ENCODE results near the gene RFX5. TPM values are rescaled to one million over a fixed set of nuclear protein-coding genes. Genes with fewer than 3 reads are reported as not detected.
"Not testable (repeated sequence)": the region's sequence is repeated elsewhere in the genome, so short reads cannot be mapped to it uniquely, and the experiment has no call there.

The RFX5 gene
- polyA plus RNA-seq, 3 donors = 39.4 to 47.0 (median 45.2) TPM

DNA sequence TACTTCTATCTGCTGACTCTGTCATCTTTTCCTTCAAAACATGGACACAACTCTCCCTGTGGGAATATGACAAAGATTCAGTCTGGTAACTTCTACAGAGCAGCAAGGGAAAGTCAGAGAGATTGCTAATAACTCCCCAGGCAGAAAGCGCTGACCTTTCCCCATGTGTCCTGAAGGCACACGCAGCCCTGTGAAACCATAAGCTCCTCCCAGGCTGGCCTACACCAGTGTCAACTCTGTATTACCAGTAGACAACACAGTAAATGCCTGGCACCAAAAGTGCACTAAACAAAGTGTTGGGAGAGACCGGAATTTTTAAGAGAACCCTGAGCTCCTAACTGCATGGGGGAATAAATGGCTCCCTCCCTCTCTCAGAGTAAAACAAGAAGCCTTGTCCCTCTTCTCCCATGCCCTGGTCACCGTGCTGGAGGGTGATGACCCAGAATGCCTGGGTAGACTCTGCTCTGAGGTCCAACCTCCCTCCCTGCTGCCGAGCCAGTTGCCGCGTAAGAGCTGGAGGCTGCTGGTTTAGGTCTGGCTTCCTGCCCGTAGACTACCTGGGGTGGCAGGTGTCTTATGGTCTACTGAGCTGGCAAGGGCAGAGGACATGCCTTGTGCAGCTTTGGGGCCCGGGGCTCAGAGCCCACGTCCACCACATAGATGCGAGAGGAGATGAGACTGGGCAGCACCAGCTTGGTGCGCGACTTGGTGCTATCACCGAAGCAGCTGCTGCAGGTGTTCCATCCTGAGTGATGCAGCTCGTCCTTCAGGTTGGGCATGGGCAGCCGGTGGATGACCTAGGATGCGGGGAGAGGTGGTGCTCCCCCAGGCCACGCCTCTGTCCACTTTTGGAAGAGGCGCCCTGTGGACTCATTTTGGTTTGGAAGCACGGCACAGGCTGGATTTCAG is 21.6 kb upstream of the RFX5 start:
- no peak for DNase-seq (ENCODE audit: extremely low read depth in 1 of 11, low read depth in 9 of 11, low spot score in 4 of 11)

DNA sequence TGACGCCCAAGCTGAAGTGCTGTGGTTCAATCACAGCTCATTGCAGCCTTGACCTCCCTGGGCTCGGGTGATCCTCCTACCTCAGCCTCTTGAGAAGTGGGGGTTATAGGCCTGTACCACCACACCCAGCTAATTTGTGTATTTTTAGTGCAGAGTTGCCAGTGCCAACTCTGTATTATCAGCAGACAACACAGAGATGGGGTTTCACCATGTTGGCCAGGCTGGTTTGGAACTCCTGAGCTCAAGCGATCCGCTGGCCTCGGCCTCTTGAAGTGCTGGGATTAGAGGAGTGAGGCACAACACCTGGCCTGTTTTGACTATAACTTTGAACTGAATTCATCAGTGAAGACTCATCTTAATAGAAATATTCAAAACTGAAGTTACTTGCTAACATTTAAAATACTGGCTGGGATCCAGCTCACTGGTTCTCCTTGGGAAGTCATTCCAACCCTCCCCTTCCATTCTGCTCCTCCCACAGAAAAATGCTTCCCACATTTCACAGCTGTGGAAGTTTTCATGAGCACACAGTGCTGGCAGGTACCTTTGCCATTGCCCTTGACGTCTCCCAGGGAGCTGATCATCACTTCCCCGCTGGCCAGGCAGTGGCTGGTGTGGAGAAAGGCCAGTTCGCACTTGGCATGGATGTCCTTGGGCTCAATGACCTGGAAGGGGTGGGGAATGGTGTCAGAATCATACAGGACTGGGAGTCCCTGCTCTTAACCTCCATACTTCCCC is 20.8 kb upstream of the RFX5 start:
- no peak for DNase-seq (ENCODE audit: extremely low read depth in 1 of 11, low read depth in 9 of 11, low spot score in 4 of 11)

DNA sequence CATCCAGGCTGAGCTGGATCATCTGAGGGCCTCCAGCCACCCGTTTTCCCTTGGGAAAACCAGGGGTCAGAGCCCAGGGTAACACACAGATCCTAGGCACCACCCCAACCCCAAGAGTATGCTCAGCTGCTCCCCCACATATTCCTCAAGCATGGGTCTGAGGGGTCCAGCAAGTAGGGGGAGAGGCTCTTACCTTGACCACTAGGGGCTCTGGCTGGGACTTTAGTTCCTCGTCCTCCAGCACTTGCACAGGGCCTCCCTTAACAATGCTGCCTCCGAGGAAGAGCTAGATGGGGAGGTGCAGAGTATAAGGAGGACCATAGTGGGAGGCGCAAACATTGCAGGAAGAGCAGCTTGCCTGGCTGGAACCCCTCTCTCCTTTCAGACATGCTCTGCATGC is 17.9 kb upstream of the RFX5 start:
- no peak for DNase-seq (ENCODE audit: extremely low read depth in 1 of 11, low read depth in 9 of 11, low spot score in 4 of 11)

DNA sequence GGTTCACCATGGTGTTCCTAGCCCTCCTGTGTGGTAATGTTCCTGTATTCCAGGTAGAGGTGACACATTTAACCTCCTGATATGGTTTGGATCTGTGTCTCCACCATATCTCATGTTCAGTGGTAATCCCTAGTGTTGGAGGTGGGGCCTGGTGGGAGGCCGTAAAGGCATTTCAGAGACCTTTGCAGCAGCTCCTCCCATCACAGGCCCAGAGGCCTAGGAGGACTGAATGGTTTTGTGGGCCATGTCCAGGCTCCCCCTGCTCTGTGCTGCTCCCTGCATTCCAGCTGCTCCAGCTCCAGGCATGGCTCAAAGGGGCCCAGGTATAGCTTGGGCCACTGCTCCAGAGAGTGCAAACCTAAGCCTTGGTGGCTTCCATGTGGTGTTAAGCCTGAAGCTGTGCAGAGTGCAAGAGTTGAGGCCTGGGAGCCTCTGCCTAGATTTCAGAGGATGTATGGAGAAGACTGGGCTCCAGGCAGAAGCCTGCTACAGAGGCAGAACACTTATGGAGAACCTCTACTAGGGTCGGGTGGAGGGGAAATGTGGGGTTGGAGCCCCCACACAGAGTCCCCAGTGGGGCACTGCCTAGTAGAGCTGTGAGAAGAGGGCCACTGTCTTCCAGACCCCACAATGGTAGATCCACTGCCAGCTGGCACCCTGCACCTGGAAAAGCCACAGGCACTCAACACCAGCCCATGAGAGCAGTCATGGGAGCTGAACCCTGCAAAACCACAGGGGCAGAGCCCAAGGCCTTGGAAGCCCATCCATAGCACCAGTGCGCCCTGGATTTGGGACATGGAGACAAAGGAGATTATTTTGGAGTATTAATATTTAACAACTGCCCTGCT is 15.5 kb upstream of the RFX5 start:
- DNase-seq (ENCODE audit: extremely low read depth in 1 of 11, low read depth in 9 of 11, low spot score in 4 of 11) = no peak

DNA sequence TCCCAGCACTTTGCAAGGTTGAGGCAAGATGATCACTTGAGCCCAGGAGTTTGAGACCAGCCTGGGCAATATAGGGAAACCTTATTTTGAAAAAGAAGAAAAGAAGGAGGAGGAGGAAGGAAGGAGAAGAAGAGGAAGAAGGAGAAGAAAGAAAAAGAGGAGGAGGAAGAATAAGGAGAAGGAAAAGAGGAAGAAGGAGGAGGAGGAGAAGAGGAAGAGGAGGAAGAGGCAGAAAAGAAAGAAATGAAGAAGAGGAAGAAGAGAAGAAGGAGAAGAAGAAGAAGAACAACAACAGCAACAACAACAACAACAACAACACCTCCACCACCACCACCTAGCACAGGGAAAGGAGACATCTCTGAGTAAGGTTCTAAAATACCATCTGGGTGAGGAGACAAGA is 14.8 kb upstream of the RFX5 start:
- DNase-seq (ENCODE audit: extremely low read depth in 1 of 11, low read depth in 9 of 11, low spot score in 4 of 11) = no peak

DNA sequence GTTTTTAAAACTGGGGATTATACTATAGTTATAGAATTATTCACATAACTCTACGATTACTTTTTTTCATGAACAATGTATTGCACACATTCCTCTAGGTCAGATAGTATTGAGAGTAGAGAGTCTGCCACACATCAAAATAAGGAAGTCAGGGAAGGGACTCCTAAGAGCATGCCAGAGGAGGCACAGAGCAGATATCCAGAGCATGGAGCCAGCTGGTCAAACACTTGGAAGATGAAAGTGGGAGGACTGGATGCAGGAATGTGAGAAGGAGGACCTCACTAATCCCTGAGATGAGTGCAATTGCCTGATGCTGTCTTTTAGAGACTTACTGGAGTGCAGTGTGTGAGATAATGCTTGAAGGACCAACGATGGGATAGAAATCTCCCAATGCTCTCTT is 9.6 kb upstream of the RFX5 start:
- DNase-seq (ENCODE audit: extremely low read depth in 1 of 11, low read depth in 9 of 11, low spot score in 4 of 11) = no peak

DNA sequence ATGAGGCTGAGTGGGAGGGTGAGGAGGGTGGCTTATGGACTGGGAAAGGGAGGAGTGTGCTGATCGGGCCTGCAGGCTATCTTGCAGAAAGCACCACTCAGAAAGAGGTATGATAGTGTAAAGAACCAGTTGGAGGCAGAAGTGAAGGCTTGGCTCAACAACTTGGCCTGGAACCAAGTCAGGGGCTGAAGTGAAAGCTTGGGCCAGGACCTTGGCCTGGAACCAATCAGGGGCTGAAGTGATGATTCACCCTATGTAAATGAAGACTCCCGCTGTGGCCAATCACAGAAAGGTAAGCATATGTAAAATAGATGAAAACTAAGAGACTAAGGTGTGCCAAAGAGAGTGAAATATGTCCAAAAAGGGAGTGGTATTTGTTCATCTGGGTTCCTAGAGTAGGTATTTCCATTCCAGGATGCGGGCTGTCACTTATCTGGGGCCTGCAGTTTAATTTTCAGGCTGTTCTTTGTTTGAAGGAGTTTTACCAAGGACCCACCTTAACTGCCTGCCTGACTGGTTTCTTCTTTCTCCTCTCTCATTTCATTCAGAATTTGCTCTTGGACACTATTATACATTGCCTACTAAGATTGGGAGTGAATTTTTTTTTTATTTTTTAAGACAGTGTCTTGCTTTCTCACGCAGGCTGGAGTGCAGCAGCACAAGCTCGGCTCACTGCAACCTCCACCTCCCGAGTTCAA is 5.1 kb upstream of the RFX5 start:
- no peak for DNase-seq (ENCODE audit: extremely low read depth in 1 of 11, low read depth in 9 of 11, low spot score in 4 of 11)

DNA sequence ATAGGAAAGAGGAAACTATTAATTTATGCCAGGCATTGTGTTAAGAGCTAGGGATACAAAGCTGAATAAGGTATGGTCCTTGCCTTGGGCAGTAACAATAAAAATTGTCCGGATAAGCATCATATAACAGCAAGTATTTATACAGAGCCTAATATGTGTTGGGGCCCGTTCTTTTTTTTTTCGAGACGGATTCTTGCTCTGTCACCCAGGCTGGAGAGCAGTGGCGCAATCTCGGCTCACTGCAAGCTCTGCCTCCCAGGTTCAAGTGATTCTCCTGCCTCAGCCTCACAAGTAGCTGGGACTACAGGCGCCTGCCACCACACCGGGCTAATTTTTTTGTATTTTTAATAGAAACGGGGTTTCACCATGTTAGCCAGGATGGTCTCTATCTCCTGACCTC is 3.3 kb upstream of the RFX5 start:
- DNase-seq (ENCODE audit: extremely low read depth in 1 of 11, low read depth in 9 of 11, low spot score in 4 of 11) = not testable (repeated sequence)

DNA sequence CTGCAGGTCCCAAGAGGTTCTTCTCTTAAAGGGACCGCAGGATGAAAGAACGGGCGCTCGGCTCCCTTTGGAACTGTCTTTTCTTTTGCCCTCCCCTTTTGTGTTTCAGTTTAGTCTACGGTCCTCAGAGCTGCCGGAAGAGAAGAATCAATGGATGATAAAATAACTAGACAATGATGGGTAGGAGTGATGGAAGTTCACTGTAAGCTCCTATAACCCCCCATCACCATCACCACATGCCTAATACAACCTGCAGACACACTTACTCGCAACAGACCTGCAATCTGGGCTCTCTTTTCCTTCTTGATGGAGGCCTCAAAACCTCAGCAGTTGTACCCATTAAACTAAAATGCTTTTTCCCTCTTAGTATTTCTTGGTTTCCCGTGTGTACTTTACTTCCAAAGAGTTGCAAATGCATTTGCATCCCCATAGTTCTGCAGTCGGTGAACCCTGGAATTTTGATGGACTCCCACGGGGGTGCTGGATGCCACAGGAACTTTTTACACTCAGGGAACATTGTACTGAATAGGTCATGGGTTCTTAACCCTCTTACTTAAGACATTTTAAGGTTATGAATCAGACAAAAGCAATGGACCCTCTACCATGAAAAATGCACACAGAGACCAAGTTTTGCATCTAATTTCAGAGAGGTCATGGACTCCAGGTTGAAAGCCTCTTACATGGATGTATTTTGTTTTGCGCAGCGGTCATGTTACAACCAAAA is 633 bp upstream of the RFX5 start:
- no peak for DNase-seq (ENCODE audit: extremely low read depth in 1 of 11, low read depth in 9 of 11, low spot score in 4 of 11)

DNA sequence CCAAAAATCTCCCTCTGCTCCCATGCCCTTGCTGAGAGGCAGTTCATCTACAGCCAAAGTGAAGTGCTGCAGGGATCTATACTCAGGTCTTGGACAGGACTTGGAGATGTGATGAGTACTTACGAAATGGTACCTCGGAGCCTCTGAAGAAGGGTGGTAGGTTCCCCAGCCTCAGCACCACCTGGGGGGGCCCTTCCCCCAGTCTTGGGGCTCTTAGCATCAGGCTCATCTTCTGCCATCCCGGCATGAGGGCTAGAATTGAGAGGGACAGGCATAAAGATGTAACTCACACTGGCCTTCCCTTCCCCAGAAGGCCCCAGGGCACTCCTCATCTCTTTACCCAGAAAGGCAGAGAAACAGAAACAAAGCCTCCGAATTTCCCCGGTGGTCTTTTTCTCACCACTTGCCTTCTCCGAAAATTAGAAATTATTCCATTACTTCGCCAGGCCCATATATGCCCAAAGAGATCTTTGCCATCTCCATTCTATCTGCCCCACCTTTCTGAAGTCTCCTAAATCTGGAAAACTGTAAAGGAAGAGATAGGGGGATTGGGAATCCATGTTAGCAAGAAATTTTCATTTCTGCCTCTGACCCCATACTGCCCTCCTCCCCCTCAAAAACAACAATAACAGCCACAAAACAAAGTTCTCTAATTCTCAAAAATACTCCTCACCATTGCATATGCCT is 827 bp downstream of the RFX5 start:
- DNase-seq (ENCODE audit: extremely low read depth in 1 of 11, low read depth in 9 of 11, low spot score in 4 of 11) = no peak

DNA sequence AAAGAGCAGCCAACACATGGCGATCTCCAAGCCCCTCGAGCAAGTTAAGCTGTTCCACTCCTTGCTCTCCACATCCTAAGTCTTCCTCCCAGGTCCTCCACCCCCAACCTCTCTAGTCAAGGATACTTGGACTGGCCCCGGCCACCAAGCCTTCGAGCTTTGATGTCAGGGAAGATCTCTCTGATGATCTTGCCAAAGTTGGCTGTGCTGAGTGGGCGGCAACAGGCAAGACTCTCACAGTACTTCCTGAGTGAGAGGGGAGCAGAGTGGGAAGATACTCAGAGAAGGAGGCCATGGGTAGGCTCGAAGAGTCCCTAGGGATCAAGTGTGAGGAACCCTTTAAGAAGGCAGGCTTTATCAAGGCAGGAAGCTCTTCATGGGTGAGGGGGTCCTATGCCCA is 2.8 kb downstream of the RFX5 start:
- no peak for DNase-seq (ENCODE audit: extremely low read depth in 1 of 11, low read depth in 9 of 11, low spot score in 4 of 11)

DNA sequence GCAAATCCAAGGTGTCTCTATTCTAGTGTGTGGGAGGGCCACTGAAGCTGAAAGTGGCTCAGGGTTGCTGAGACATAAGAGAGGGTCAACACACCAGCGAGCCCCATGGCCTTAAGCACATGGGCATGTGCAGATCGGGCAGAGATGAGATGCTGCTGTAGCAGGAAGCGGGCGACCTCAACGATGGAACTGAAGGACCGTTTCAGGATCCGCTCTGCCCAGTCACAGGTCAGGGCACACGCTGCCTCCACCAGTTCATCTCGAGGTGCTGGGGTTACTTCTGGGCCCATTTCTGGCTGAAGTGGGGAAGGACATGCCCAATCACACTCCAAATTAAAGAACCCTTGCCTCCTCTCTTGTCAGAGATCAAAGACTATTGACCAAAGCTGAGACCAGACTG is 3.5 kb downstream of the RFX5 start:
- no peak for DNase-seq (ENCODE audit: extremely low read depth in 1 of 11, low read depth in 9 of 11, low spot score in 4 of 11)

DNA sequence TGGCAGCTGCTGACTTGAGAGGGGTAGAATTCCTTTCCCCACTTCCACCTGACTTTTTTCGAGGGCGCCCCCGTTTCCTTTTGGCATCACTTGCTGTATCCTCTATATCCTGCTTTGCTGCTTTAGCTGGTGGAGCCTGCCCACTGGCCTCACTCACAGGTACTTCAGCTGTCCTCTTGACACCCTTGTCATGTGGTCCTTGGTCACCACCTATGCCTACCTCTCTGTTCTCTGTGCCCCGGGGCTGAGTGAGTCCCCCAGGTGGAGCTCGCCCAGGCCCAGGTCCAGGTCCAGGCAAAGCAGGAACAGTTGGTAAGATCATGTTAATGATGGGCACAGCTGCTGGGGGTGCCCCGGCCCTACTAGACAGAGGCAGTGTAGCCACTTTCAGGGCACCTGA is 4.5 kb downstream of the RFX5 start:
- DNase-seq (ENCODE audit: extremely low read depth in 1 of 11, low read depth in 9 of 11, low spot score in 4 of 11) = no peak

DNA sequence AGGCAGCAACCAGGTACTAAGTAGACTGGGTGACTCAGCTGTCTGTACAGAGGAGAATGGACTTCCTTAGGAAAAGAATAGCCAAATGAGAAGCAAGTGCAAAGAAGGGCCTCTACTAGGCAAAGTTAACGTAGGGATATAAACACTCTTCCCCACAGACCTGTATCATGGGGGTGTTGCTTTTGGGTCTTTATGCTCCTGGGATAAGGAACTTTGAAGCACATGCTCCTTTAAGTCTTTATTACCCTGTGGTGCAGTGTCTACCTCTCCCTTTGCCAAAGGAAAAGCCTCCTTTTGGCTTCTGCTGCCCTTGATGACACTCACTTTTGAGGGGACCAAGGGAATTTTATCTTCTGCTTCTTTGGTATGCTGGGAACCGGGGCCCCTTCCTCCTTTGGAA is 5.0 kb downstream of the RFX5 start:
- no peak for DNase-seq (ENCODE audit: extremely low read depth in 1 of 11, low read depth in 9 of 11, low spot score in 4 of 11)

DNA sequence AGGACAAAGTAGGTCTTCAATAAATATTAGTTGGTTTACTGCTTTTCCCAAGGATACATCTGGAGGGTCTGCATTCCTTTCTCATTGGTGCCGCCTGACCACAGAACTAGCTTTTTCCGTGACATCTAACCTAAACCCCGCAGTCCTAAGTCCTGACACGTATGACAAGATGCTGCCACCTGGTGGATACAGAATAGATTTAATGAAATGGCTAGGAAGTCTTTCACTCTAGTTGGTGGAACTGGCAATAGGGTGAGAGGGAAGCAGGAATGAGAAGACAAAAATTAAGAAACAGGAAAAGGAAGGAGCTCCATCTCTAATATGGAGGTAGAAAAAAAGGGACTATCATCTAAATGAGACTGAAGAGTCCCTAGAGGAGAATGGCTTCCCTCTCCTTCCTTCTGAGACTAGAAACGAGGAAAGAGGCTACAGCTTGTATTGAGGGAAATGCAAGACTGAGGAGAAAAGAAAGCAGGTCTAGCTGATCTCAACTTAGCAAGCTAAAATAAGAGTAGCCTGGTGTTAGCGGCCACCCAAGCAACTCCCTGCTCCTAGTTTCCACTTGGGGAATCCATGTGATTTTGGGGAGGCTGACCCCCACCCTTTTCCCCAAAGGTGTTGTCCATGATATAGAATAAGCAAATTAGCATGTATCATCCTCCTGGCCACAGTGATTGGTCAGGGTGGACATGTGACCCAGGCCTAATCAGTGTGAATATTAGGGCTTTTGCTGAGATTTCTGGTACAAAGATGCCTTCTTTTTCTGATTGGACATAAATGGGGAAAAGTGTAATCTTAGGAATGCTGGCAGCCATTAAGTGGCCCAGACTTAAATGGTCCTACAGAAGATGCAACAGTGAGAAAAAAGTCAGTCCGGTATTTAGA is 5.9 kb downstream of the RFX5 start:
- DNase-seq (ENCODE audit: extremely low read depth in 1 of 11, low read depth in 9 of 11, low spot score in 4 of 11) = peak in 6 of 11 donors; percentile 55 to 83 (median 70)

DNA sequence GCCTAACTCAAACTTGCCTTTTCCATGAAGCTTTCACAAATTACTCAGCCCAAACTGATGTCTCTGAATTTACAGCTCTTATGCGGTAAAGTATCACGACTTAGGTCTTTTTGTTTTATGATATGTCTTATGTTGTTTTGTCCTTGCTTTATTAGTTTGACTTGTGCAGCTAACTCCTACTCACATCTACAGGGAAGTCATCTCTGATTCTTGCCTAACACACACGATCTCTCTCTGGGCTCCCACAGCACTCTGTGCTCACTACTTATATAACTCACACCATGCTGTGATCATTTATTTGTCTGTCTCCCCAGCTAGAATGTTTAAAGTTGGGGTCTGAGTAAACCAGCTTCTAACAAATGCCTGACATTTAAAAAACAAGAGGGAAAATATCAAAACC is 10.5 kb downstream of the RFX5 start:
- no peak for DNase-seq (ENCODE audit: extremely low read depth in 1 of 11, low read depth in 9 of 11, low spot score in 4 of 11)

DNA sequence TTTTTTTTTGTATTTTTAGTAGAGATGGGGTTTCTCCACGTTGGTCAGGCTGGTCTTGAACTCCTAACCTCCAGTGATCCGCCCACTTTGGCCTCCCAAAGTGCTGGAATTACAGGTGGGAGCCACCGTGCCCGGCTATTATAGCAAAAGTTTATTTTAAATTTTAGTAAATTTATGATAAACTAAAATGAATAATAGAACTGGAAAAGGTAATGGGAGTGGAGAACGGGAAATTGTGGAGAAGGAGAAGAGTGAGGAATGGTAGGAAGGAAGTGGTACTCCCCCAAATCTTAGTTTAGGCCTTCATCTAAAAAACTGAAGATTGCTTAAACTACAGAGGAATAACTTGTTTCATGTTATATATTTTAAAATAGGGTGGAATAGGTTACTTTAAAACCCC is 12.2 kb downstream of the RFX5 start:
- no peak for DNase-seq (ENCODE audit: extremely low read depth in 1 of 11, low read depth in 9 of 11, low spot score in 4 of 11)

All from renal cortex interstitium (tissue), 11 donors.